Measurements from ENCODE around the gene RNF13. TPM values are rescaled to one million over a fixed set of nuclear protein-coding genes. Genes with fewer than 3 reads are reported as not detected.
"Not testable (repeated sequence)": the region's sequence is repeated elsewhere in the genome, so short reads cannot be mapped to it uniquely, and the experiment has no call there.

The RNF13 gene
- total RNA-seq, 1 experiment from 2014 or later: 25.4 TPM

DNA sequence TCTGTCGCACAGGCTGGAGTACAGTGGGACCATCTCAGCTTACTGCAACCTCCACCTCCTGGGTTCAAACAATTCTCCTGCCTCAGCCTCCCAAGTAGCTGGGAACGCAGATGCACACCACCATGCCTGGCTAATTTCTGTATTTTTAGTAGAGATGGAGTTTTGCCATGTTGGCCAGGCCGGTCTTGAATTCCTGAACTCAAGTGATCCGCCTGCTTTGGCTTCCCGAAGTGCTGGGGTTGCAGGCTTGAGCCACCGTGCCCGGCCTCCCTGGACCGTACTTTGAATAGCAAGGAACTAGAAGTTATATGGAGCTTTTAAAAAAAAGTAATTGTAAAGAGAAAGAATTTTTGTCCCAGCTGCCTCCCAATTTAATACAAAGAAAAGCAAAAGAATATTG, 12.3 kb upstream of the RNF13 start:
- no peak for DNase-seq (ENCODE audit: low read depth)

DNA sequence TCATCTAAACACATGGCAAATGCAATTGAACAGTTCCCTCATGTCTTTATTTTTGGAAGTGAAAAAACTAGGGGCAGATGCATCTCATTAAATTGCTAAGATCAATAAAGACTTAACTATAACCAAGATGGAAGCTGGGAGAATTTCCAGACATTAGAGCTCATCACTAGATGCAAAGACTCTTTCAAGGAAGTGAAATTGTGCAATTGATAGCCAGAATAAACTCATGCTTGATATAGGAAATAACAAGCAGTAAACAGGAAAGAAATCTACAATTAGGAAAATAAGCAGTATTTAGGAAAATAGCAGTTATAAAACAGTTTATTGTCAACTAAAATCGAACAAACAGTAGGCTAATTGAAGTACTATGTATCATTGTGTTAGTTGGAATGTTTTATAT, 11.8 kb upstream of the RNF13 start:
- no peak for DNase-seq (ENCODE audit: low read depth)

- no peak for DNase-seq (ENCODE audit: low read depth)
Measured at GRCh38 chr3:149801639-149802038, 11.4 kb upstream of the RNF13 start.

- DNase-seq (ENCODE audit: low read depth): peak; percentile 63
Measured at GRCh38 chr3:149806171-149806778, 6.7 kb upstream of the RNF13 start.

DNA sequence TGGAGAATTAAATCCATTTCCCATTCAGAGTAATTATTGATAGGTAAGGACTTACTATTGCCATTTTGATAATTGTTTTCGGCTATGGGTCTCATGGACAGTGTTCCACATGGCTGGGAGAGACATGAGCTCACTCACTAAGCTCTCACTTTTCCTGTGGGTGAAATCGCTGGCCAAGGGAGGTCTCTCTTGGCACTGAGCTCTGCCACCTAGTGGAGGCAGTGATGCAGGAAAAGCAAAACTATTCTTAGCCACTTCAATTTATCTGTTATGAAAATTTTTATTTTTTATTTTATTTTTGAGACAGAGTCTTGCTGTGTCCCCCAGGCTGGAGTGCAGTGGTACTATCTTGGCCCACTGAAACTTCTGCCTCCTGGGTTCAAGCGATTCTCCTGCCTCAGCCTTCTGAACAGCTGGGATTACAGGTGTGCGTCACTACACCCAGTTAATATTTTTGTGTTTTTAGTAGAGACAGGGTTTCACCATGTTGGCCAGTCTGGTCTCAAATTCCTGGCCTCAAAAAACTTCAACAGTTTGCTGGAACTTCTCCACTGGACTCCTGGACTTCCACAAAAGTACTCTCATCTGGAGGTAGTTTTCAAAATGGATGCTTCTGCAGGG, 4.7 kb upstream of the RNF13 start:
- peak; percentile 78 for DNase-seq (ENCODE audit: low read depth)

DNA sequence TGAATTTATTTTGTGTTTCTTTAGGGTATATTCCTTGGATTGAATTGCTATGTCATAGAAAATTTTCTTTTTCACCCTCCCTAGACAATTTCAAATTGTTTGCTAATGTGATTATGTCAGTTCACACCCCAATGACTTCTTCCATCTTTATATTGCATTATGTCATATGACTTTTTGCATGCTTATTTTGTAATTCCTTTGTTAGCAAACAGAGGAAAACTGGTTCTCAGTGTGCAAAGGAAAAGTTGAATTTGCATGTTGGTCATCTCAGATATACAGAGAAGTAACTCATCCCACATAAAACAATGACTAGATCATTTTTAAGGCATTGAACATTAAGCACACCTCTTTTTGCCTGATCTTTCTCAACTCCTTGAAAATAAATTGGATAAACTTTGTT, 3.3 kb upstream of the RNF13 start:
- no peak for DNase-seq (ENCODE audit: low read depth)

- DNase-seq (ENCODE audit: low read depth): no peak
Measured at GRCh38 chr3:149810846-149811245, 2.2 kb upstream of the RNF13 start.

DNA sequence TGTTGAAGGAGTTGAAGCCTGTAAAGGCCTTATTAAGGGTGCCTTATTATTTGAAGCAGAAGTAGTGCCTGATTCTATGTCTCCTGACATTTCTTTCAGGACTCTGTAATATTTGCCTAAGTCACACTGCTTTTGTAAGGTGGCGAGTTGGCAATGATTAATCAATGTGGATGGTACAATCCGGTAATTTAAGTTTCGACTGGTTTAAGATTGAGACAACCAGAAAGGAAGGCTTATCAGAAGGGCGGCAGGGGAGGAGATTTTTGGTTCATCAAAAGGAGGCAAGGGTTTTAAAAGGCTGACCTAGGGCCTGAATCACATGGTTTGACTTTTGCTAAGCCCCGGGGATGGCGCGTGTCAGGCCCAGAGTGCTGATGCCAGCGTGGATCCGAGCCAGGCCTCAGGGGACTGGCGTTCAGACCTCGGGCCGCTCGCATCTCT, 830 bp upstream of the RNF13 start:
- no peak for DNase-seq (ENCODE audit: low read depth)

DNA sequence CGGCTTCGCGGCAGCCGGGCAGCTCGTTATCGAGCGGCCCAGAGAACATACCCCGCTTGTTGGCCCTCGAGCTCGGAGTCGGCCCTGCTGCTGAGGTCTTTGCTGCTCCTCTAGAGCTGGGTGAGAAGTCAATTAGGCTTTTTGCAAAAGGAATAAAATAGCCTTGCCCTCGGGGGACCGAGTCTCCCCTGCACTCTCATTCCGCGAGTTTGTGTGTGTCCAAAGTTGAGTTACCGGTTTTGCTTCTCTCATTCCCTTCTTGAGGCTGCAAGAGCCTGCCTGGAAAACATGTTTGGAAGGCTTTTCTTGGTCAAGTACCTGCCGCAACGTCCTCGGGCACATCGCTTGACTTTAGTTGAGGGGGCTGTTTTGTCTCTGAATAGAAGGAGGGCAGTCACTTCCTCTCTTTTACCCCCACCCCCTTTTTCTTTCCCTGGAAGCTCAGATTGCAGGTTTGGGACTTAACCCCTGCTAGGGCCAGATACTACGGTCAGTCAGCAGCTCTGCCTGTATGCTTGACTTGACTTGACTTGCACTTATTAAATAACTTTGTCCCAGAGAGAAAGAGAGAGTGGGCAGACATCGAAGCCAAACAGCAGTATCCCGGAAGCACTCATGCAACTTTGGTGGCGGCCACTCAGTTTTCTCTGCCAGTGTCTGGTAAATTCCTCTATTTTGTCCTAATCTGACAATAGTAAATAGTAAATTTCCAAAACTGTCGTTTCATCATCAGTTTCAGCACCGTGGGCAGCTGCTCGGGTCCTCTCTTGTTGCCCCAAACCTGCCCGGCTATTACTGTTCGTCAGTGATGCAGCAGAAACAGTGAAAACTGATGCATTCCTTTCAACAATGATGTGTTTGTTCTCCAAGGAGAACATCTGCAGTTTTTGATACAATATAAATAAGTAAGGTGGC, 609 bp downstream of the RNF13 start:
- peak; percentile 39 for DNase-seq (ENCODE audit: low read depth)

- no peak for DNase-seq (ENCODE audit: low read depth)
Measured at GRCh38 chr3:149815321-149815720, 2.3 kb downstream of the RNF13 start.

DNA sequence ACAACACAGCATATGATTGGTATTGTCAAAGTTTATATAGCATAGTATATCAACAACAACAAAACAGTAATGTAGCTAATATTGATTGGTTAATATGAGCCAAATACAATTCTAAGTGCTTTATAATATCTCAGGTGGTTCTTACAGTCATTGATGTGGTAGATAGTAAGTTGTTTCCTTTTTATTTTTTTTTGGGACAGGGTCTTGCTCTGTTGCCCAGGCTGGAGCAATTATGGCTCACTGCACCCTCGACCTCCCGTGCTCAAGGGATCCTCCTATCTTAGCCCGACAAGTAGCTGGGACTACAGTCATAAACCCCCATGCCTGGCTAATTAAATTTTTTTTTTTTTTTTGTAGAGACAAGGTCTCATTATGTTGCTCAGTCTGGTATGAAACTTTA, 2.7 kb downstream of the RNF13 start:
- no peak for DNase-seq (ENCODE audit: low read depth)

- no peak for DNase-seq (ENCODE audit: low read depth)
Measured at GRCh38 chr3:149816311-149816710, 3.3 kb downstream of the RNF13 start.

GRCh38 chr3:149816986-149817385, 4.0 kb downstream of the RNF13 start:
- DNase-seq (ENCODE audit: low read depth): peak; percentile 60

DNA sequence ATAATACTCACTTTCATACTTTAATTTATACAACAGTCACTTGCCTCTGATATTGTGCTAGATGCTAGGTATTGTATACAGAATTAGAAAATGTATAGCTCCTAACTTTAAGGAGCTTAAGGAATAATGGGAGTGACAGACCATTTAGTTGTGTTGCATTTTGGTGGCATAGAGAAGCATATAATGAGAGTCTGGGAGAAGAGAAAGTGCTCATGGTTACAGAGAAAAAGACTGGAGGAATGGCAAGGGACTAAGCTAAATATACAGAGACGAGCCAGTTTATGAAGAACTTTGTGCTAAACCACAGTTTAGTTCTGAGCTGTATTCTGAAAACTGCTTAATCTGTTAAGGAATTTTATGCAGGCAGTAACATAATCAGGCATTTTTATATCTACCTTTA, 6.4 kb downstream of the RNF13 start:
- DNase-seq (ENCODE audit: low read depth): no peak

DNA sequence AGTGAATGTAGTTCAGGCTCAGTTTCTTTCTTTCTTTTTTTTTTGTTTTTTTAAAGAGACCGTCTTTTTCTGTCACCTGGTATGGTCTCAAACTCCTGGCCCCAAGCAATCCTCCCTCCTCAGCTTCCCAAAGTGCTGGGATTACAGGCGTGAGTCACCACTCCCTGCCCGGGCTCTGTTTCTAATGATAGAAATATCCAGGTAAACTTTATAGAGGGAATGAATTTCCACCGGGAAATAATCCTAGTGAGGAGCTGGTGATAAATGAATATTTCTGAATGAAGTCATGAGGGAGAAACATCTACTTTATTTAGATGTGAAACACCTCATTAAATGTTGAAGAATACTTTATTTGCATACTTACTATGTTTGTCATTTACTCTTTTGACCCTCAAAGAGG, 7.2 kb downstream of the RNF13 start:
- DNase-seq (ENCODE audit: low read depth): no peak

- DNase-seq (ENCODE audit: low read depth): no peak
Measured at GRCh38 chr3:149826636-149827035, 13.6 kb downstream of the RNF13 start.

GRCh38 chr3:149828390-149828789, 15.4 kb downstream of the RNF13 start:
- DNase-seq (ENCODE audit: low read depth): no peak

DNA sequence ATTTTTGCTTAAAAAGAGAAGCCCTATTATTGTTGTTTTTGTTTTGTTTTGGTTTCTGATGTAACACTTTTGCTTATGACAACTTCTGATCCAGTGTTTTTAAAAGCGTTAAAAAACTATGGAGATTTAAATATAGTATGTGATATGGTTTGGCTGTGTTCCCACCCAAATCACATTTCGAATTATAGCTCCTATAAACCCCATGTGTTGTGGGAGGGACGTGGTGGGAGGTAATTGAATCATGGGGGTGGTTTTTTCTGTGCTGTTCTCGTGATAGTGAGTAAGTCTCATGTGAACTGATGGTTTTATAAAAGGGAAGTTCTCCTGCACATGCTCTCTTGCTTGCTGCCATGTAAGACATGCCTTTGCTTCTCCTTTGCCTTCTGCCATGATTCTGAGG, 16.6 kb downstream of the RNF13 start:
- not testable (repeated sequence) for DNase-seq (ENCODE audit: low read depth)

GRCh38 chr3:149830902-149831301, 17.9 kb downstream of the RNF13 start:
- no peak for DNase-seq (ENCODE audit: low read depth)

GRCh38 chr3:149831321-149831720, 18.3 kb downstream of the RNF13 start:
- DNase-seq (ENCODE audit: low read depth): no peak

DNA sequence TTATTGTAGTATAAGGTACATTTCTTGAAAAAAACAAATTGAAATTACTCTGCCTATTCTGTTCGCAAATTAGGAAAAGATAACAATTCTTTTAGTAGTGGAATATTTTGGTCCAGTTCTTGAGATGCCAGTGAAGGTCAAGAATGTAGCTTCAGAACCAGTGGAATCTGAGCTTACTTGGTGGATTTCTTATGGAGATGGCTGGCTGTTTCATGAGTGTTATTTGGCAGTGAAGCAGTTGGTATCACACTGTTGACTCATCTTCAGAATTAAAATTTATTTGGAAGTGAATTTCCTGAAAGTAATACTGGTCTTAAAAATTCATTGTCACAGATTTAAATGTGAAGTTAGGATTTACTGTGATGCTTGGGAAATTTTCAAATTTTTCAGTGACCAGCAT, 19.1 kb downstream of the RNF13 start:
- no peak for DNase-seq (ENCODE audit: low read depth)

GRCh38 chr3:149833241-149833640, 20.2 kb downstream of the RNF13 start:
- DNase-seq (ENCODE audit: low read depth): no peak

DNA sequence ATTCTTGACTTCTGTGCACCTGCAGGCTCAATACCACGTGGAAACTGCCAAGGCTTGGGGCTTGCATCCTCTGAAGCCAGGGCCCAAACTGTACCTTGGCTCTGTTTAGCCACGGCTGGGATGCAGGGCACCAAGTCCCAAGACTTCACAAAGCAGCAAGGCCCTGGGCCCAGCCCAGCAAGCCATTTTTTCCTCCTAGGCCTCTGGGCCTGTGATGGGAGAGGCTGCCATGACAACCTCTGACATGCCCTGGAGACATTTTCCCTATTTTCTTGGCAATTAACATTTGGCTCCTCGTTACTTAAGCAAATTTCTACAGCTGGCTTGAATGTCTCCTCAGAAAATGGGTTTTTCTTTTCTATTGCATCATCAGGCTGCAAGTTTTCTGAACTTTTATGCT, 25.5 kb downstream of the RNF13 start:
- not testable (repeated sequence) for DNase-seq (ENCODE audit: low read depth)

All from LHCN-M2 (cell line).